Measurements from ENCODE around the gene PLEKHH2. TPM values are rescaled to one million over a fixed set of nuclear protein-coding genes. Genes with fewer than 3 reads are reported as not detected.

PLEKHH2 gene
- total RNA-seq, 2 experiments from 2014 or later: 1.2 to 1.9 TPM

GRCh38 chr2:43773876-43774613, 137.0 kb downstream of the PLEKHH2 start, which contains the start of gene DYNC2LI1:
Gene DYNC2LI1 (plus strand): TSS chr2:43774039. CDS start chr2:43774139, 100 bp downstream.
- Mint-ChIP-seq H3K4me3 (peak within 1 kb of the TSS; percentile 83), H3K36me3 (no peaks in the 10 kb centered on the region), H3K4me1 (peaks cover 7% of the 10 kb centered on the region), H3K27ac (peak within 1 kb of the TSS; percentile 50), H3K9me3 (no peaks in the 10 kb centered on the region), H3K27me3 (peaks cover 4% of the 10 kb centered on the region)
- DNase-seq: peak; percentile 81
- ATAC-seq (ENCODE audit: low read depth): peak; percentile 96
- POLR2A ChIA-PET: interaction anchor here (0.5 kb wide), 1 partner anchor 1274 kb away, joined by 3 read pairs; no protein-coding TSS in a partner anchor

GRCh38 chr2:43774617-43775016, 137.6 kb downstream of the PLEKHH2 start:
- Mint-ChIP-seq H3K36me3 (peaks cover 2% of the 10 kb centered on the region), H3K27ac (peak overlapping the region; percentile 32), H3K4me1 (peaks cover 7% of the 10 kb centered on the region), H3K4me3 (peak overlapping the region; percentile 83), H3K9me3 (no peaks in the 10 kb centered on the region), H3K27me3 (peaks cover 4% of the 10 kb centered on the region)
- no peak for DNase-seq
- POLR2A ChIA-PET: no interaction called here
- ATAC-seq (ENCODE audit: low read depth): no peak

GRCh38 chr2:43776324-43776723, 139.3 kb downstream of the PLEKHH2 start:
- Mint-ChIP-seq H3K4me3 (no peak overlapping the region), H3K27ac (no peak overlapping the region), H3K9me3 (no peaks in the 10 kb centered on the region), H3K27me3 (no peaks in the 10 kb centered on the region), H3K4me1 (peaks cover 7% of the 10 kb centered on the region), H3K36me3 (peaks cover 2% of the 10 kb centered on the region)
- ATAC-seq (ENCODE audit: low read depth): no peak
- POLR2A ChIA-PET: no interaction called here
- DNase-seq: no peak

DNA sequence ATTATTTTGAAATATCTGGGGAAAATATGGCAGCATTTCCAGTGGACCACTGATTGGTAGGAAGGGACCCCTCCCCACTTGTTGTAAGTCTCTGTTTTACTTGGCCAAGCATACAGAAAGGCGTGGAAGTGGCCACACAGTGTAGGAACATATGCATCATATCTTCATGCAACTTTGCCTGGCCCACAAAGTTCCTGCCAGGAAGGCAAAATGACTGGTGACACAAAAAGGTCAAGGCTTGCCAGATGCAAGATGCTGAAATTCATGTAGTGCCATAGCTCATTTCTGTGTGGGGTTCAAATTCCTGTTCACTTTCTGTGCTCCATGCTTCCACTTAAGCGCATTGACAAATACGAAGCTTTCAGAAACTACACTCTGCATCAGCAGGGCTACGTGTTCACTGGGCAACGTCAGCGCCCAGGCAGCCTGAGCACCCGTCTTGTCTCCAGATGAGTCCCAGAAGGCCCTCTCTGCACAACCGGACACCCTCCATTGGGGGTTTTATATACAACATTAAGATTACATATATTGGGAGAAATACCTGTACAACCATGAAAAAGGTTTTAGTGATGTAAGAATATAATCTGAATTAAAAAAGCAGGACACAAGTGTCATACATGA, 140.4 kb downstream of the PLEKHH2 start:
- Mint-ChIP-seq H3K9me3 (no peaks in the 10 kb centered on the region), H3K27me3 (no peaks in the 10 kb centered on the region), H3K27ac (no peak overlapping the region), H3K4me1 (peaks cover 7% of the 10 kb centered on the region), H3K36me3 (peaks cover 2% of the 10 kb centered on the region), H3K4me3 (no peak overlapping the region)
- POLR2A ChIA-PET: no interaction called here
- no peak for ATAC-seq (ENCODE audit: low read depth)
- DNase-seq: no peak

GRCh38 chr2:43778233-43778632, 141.2 kb downstream of the PLEKHH2 start:
- ATAC-seq (ENCODE audit: low read depth) (no peak), DNase-seq (no peak)
- H3K9me3 Mint-ChIP-seq: no peaks in the 10 kb centered on the region
- POLR2A ChIA-PET: no interaction called here
- H3K4me3 Mint-ChIP-seq: no peak overlapping the region
- H3K4me1 Mint-ChIP-seq: peaks cover 7% of the 10 kb centered on the region
- no peaks in the 10 kb centered on the region for H3K27me3 Mint-ChIP-seq
- no peak overlapping the region for H3K27ac Mint-ChIP-seq
- peaks cover 2% of the 10 kb centered on the region for H3K36me3 Mint-ChIP-seq

- POLR2A ChIA-PET: no interaction called here
- Mint-ChIP-seq H3K27me3 (no peaks in the 10 kb centered on the region), H3K27ac (no peak overlapping the region), H3K4me3 (no peak overlapping the region), H3K36me3 (no peaks in the 10 kb centered on the region), H3K9me3 (no peaks in the 10 kb centered on the region), H3K4me1 (peaks cover 1% of the 10 kb centered on the region)
- no peak for ATAC-seq (ENCODE audit: low read depth)
- DNase-seq: no peak
These were observed 150.8 kb downstream of the PLEKHH2 start for GRCh38 chr2:43787895-43788294.

GRCh38 chr2:43788646-43789045, 151.6 kb downstream of the PLEKHH2 start:
- DNase-seq (no peak), ATAC-seq (ENCODE audit: low read depth) (no peak)
- no peak overlapping the region for H3K4me3 Mint-ChIP-seq
- H3K9me3 Mint-ChIP-seq: no peaks in the 10 kb centered on the region
- H3K27ac Mint-ChIP-seq: no peak overlapping the region
- peaks cover 1% of the 10 kb centered on the region for H3K4me1 Mint-ChIP-seq
- POLR2A ChIA-PET: no interaction called here
- H3K27me3 Mint-ChIP-seq: no peaks in the 10 kb centered on the region
- no peaks in the 10 kb centered on the region for H3K36me3 Mint-ChIP-seq

DNA sequence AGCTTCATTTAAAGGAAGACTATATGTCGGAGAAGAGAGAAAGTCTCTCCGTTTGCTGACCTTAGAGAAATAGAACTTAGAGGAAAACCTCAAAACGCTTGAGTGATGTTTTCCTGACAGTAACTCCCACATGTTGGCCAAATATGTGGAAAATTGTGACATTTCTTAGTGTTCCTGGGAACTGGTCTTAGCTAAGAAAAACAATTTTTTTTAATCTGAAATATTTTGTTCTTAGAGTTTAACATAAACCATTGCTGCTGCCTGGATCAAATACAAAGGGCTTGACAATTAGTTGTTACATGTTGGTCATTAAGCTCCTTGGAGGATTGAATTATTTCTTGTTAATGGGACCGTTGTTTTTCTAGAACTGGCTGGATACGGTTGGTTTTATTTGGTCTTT, 153.1 kb downstream of the PLEKHH2 start:
- Mint-ChIP-seq H3K27me3 (no peaks in the 10 kb centered on the region), H3K4me3 (no peak overlapping the region), H3K27ac (no peak overlapping the region), H3K4me1 (peaks cover 1% of the 10 kb centered on the region), H3K36me3 (no peaks in the 10 kb centered on the region), H3K9me3 (no peaks in the 10 kb centered on the region)
- ATAC-seq (ENCODE audit: low read depth) (no peak), DNase-seq (no peak)
- POLR2A ChIA-PET: no interaction called here

DNA sequence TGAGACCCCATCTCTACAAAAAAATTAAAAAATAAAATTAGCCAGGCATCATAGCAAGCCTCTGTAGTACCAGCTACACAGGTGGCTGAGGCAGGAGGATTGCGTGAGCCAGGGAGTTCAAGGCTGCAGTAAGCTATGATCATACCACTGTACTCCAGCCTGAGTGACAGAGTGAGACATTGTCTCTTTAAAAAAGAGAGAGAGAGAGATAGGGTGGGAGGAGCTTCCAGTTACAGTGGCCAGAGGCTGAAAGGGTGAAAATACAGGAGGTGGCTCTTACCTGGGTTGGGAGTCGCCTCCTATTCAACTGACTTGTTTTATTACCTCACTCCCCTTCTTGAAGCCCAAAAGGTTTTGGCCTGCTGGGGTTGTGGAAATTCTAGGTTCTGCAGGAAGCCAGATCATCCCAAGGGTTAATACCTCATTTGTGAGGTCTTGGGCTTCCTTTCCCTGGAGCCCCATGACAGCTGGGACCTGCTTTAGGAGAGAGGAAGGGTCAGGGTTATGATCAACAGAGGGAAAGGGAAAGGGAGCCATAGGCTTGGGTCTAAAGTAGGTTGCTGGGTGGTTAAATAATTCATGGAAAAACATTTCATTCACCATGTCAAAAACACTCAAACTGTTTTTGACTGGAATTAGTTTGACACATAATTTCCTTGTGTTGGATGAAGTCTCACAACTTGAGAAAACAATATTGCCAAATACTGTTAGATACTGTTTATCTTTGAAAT, 154.1 kb downstream of the PLEKHH2 start:
- H3K36me3 Mint-ChIP-seq: no peaks in the 10 kb centered on the region
- H3K9me3 Mint-ChIP-seq: no peaks in the 10 kb centered on the region
- H3K27ac Mint-ChIP-seq: no peak overlapping the region
- H3K27me3 Mint-ChIP-seq: no peaks in the 10 kb centered on the region
- no peak overlapping the region for H3K4me3 Mint-ChIP-seq
- POLR2A ChIA-PET: no interaction called here
- H3K4me1 Mint-ChIP-seq: peaks cover 1% of the 10 kb centered on the region
- ATAC-seq (ENCODE audit: low read depth) (no peak), DNase-seq (no peak)

- H3K27me3 Mint-ChIP-seq: no peaks in the 10 kb centered on the region
- H3K36me3 Mint-ChIP-seq: no peaks in the 10 kb centered on the region
- peaks cover 1% of the 10 kb centered on the region for H3K4me1 Mint-ChIP-seq
- H3K9me3 Mint-ChIP-seq: no peaks in the 10 kb centered on the region
- DNase-seq (no peak), ATAC-seq (ENCODE audit: low read depth) (no peak)
- POLR2A ChIA-PET: no interaction called here
- no peak overlapping the region for H3K4me3 Mint-ChIP-seq
- H3K27ac Mint-ChIP-seq: no peak overlapping the region
These were observed 155.6 kb downstream of the PLEKHH2 start for GRCh38 chr2:43792653-43793052.

DNA sequence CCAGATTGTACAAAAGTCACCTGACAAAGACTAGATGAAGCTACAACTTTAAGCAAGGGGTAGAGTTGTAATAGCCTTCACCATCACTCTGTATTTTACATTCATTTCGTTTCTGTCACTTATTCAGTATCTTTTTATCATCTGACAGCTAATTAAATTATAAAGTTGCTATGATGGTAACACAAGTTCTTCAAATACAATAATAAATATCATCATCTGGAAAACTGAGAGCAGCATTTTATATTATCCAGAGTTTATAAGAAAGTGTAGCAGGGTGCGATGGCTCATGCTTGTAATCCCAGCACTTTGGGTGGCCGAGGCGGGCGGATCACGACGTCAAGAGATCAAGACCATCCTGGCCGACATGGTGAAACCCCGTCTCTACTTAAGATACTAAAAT, 157.9 kb downstream of the PLEKHH2 start:
- H3K4me1 Mint-ChIP-seq: no peaks in the 10 kb centered on the region
- no peaks in the 10 kb centered on the region for H3K36me3 Mint-ChIP-seq
- H3K9me3 Mint-ChIP-seq: no peaks in the 10 kb centered on the region
- no peak for ATAC-seq (ENCODE audit: low read depth)
- H3K4me3 Mint-ChIP-seq: no peak overlapping the region
- H3K27me3 Mint-ChIP-seq: no peaks in the 10 kb centered on the region
- POLR2A ChIA-PET: no interaction called here
- no peak for DNase-seq
- H3K27ac Mint-ChIP-seq: no peak overlapping the region

- ATAC-seq (ENCODE audit: low read depth) (no peak), DNase-seq (no peak)
- Mint-ChIP-seq H3K36me3 (no peaks in the 10 kb centered on the region), H3K4me1 (no peaks in the 10 kb centered on the region), H3K9me3 (no peaks in the 10 kb centered on the region), H3K27me3 (peaks cover 1% of the 10 kb centered on the region), H3K4me3 (no peak overlapping the region), H3K27ac (no peak overlapping the region)
- POLR2A ChIA-PET: no interaction called here
These were observed 159.1 kb downstream of the PLEKHH2 start for GRCh38 chr2:43796206-43796605.

DNA sequence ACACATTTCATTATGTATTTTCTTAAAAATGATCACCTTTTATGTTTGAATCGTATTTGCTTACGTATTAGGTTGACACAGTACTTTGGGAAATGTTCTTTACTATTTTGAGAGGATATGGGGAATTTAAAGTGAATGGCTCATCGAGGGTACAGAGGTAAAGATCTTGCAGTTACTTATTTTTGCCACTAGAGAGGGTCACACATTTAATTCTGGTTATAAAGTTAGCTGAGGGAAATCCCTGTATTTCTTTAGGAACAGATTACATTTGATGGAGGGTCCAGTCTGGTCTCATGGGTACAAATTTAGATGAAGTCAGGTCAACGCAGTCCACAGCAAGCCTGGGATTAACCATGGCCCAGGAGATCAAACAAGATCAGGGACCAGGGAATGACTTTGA, 161.2 kb downstream of the PLEKHH2 start:
- no peaks in the 10 kb centered on the region for H3K9me3 Mint-ChIP-seq
- POLR2A ChIA-PET: no interaction called here
- H3K27ac Mint-ChIP-seq: no peak overlapping the region
- no peak for DNase-seq
- H3K27me3 Mint-ChIP-seq: peaks cover 2% of the 10 kb centered on the region
- no peak for ATAC-seq (ENCODE audit: low read depth)
- no peak overlapping the region for H3K4me3 Mint-ChIP-seq
- H3K36me3 Mint-ChIP-seq: no peaks in the 10 kb centered on the region
- no peaks in the 10 kb centered on the region for H3K4me1 Mint-ChIP-seq

DNA sequence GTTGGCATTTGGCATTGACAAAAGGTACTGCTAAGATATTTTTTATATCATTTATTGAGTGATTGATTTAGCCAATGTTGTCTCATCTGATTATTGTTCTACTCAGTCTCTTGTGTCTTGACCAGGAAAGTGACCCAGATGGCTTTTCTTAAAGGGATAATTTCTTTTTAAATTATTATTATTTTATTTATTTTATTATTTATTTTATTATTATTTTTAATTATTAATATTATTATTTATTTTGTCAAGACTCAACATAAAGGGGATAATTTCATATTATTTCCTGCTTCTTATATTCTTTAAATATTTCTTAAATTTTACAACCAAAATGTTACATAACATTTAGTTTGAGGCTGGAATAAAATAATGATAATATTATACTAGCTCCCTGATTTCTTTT, 163.8 kb downstream of the PLEKHH2 start:
- Mint-ChIP-seq H3K9me3 (no peaks in the 10 kb centered on the region), H3K27me3 (peaks cover 2% of the 10 kb centered on the region), H3K27ac (no peak overlapping the region), H3K36me3 (no peaks in the 10 kb centered on the region), H3K4me3 (no peak overlapping the region), H3K4me1 (no peaks in the 10 kb centered on the region)
- ATAC-seq (ENCODE audit: low read depth) (no peak), DNase-seq (no peak)
- POLR2A ChIA-PET: no interaction called here
